Muscle of leg (tissue), 11 donors: Measurements from ENCODE around the gene WIPF1. TPM values are rescaled to one million over a fixed set of nuclear protein-coding genes. Genes with fewer than 3 reads are reported as not detected.

Experiments
- DNase-seq: peaks from one replicate; pipeline ENCODE4 v3.0.0; 2013
- H3K27ac ChIP-seq: one replicate; pipeline ENCODE4 v1.5.1; 2013; ENCODE audit warnings: mild to moderate bottlenecking, low read length, control low read depth
- H3K27me3 ChIP-seq: one replicate; pipeline ENCODE4 v1.6.1; 2013; ENCODE audit warnings: low read length; ENCODE audit not compliant: control insufficient read depth, insufficient read depth
- H3K36me3 ChIP-seq: one replicate; pipeline ENCODE4 v1.6.1; 2013; ENCODE audit warnings: low read length; ENCODE audit not compliant: control insufficient read depth, insufficient read depth
- H3K4me1 ChIP-seq: one replicate; pipeline ENCODE4 v1.6.1; 2013; ENCODE audit warnings: low read length; ENCODE audit not compliant: control insufficient read depth, insufficient read depth
- H3K4me3 ChIP-seq: one replicate; pipeline ENCODE4 v1.5.1; 2013; ENCODE audit warnings: low read length, control low read depth
- H3K9me3 ChIP-seq: replicated peaks from 2 replicates; pipeline ENCODE4 v1.6.1; 2013; ENCODE audit warnings: low read depth, low read length; ENCODE audit not compliant: control insufficient read depth
- WGBS: methylation state at CpG from one replicate; pipeline ENCODE4 v1.1.5; 2013; ENCODE audit warnings: missing lambda C conversion rate; ENCODE audit not compliant: insufficient coverage; 5-methylcytosine and 5-hydroxymethylcytosine counted together
- polyA plus RNA-seq, 8 donors: library from polyadenylated mRNA; unstranded; fragments of 120-200 nt; gene quantifications; one replicate each; pipeline versions ENCODE4 v1.2.1 to v1.2.3, GENCODE V29; 2013; ENCODE audit warnings: inconsistent platforms in 1 of 8, low replicate concordance in 1 of 8; ENCODE audit not compliant: insufficient read length in 8 of 8, insufficient read depth in 1 of 8
- total RNA-seq: library from RNA; stranded (reverse); fragments of 120-200 nt; gene quantifications from one replicate; pipeline ENCODE4 v1.2.4, GENCODE V29; 2013

Gene WIPF1
- total and polyA plus RNA-seq, 9 donors, result 18.7 to 52.7 (median 39.6) TPM

DNA sequence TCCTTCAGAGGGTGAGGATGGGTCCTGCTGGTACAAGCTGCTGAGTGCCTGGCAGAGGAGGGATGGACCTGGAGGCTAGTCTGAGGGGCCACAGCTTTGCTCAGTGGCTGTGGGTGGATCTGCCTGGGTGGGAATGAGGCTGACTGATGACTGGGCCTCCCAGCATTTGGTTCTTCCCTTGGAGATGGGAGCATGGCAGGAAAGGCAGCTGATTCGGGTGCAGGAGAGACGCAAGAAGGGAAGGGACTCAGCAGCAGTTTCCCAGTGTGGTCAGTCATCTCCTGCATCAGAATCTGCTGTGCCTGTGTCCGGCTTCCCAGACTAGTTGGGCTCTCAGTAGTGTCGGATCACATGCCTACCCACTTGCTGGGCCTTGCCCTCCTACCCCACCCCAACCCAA is 7.3 kb downstream of the WIPF1 start:
- Histone ChIP-seq H3K27ac (peak overlapping the region; percentile 10), H3K4me1 (peaks cover 32% of the 10 kb centered on the region), H3K9me3 (no peaks in the 10 kb centered on the region), H3K36me3 (no peaks in the 10 kb centered on the region), H3K4me3 (no peak overlapping the region), H3K27me3 (no peaks in the 10 kb centered on the region)
- DNase-seq, result no peak
- WGBS, result 83% methylated on average over 3 of the region's 4 CpGs

DNA sequence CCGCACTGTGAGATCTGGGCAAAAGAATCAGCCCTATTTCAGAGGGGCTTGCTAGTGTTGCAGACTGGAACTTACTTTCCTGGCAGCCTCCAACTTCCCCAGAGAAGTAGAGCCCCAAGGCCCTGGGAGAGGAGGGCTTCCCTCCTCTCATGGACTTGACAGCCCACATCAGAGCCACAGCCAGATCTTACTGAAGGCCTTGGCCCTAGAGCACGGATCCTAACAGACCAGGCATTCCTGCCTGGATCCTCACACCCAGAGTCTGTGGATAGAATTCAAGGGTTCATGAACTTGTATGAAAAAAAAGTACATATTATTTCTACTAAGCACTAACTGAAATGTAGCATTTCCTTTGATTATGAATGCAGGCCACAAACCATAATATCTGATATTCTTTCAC is 8.3 kb downstream of the WIPF1 start:
- WGBS, result no CpG with 5 or more reads among the region's 2 CpGs
- H3K4me1 ChIP-seq, result peaks cover 32% of the 10 kb centered on the region
- DNase-seq, result no peak

DNA sequence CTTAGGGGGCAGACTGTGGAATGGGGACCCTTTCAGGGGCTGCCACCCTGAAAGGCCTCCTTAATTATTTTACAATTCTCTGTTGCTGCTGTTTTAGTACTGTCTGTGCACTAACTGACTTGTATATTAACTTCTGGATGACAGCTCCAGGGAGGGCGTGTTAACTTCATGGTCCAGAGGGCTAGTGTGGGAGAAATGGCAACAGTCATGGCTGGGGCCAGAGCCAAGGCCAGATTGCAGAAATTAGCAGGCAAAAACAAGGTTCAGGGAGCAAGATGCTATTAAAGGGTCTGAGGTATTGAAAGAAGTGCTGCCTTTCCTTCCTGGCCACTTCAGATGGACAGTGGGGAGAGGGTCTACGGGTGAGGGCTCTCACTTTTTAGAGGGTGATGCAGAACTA is 9.1 kb downstream of the WIPF1 start:
- H3K4me3 ChIP-seq, result no peak overlapping the region
- H3K4me1 ChIP-seq, result peaks cover 28% of the 10 kb centered on the region
- no peaks in the 10 kb centered on the region for H3K27me3 ChIP-seq
- H3K36me3 ChIP-seq, result peaks cover 6% of the 10 kb centered on the region
- H3K27ac ChIP-seq, result no peak overlapping the region
- no peak for DNase-seq
- no peaks in the 10 kb centered on the region for H3K9me3 ChIP-seq
- 87% methylated on average over 1 of the region's 2 CpGs for WGBS

More for the DNA sequence above, 8.3 kb downstream of the WIPF1 start:
- no peaks in the 10 kb centered on the region for H3K27me3 ChIP-seq
- peaks cover 4% of the 10 kb centered on the region for H3K36me3 ChIP-seq
- H3K27ac ChIP-seq, result peak overlapping the region; percentile 15
- no peak overlapping the region for H3K4me3 ChIP-seq
- H3K9me3 ChIP-seq, result no peaks in the 10 kb centered on the region

DNA sequence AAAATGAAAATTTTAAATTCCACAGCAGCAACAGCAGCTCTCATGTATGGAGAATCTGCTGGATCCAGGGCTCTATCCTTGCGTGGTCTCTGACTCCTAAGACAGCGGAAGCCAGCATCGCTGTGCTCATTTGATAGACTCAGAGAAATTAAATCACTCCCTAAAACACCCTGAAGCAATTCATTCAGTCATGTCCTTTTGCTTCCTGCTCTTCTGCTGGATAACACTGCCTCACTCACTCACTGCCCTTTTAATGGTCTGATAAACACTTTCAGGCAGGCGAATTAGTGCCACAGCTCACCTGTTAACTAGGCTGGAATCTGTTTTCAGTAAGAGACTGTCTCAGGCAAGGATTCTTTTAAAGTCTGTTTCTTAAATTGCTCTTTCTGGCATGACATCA is 10.0 kb downstream of the WIPF1 start:
- peak; percentile 84 for DNase-seq
- H3K36me3 ChIP-seq, result peaks cover 11% of the 10 kb centered on the region
- H3K9me3 ChIP-seq, result no peaks in the 10 kb centered on the region
- no peaks in the 10 kb centered on the region for H3K27me3 ChIP-seq
- peak overlapping the region; percentile 3 for H3K27ac ChIP-seq
- 90% methylated on average over 2 of the region's 4 CpGs for WGBS
- H3K4me3 ChIP-seq, result no peak overlapping the region
- H3K4me1 ChIP-seq, result peaks cover 28% of the 10 kb centered on the region

DNA sequence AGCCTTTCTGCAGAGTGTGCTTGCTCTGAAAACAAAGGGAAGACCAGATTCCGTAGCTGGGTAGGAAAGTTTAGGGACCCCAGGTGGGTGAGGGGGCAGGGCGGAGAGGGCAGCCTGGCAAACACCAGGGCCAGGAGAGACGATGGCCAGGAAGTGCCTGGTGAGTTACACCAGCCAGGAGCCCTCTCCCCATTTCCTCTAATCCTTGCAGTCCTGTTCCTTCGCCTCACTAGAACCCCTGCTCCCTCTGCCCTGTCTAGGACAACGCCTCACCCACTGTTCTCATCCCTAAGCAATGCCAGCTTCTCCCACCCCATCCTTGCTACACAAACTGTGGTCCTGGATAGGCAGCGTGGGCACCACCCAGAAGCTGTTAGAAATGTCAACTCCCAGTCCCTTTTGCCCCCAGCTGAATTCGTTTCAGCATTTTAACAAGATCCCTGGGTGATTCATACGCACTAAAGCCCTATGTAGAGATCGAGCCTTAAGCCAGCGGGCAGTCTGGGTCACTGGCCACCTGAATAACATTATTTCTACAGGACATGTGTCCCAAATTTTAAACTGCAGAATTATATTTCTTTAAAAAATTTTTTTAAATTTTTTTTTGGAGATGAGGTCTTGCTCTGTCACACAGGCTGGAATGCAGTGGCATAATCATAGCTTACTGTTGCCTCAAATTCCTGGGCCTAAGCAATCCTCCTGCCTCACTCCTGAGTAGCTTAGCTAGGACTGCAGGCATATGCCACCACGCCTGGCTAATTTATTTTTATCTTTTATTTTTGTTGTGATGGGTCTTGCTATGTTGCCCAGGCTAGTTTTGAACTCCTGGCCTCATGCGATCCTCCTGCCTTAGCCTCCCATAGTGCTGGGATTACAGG is 10.9 kb downstream of the WIPF1 start:
- Histone ChIP-seq H3K36me3 (peaks cover 17% of the 10 kb centered on the region), H3K9me3 (no peaks in the 10 kb centered on the region), H3K27me3 (no peaks in the 10 kb centered on the region), H3K4me1 (peaks cover 27% of the 10 kb centered on the region), H3K4me3 (no peak overlapping the region), H3K27ac (no peak overlapping the region)
- no peak for DNase-seq
- 76% methylated on average over 7 of the region's 12 CpGs for WGBS

DNA sequence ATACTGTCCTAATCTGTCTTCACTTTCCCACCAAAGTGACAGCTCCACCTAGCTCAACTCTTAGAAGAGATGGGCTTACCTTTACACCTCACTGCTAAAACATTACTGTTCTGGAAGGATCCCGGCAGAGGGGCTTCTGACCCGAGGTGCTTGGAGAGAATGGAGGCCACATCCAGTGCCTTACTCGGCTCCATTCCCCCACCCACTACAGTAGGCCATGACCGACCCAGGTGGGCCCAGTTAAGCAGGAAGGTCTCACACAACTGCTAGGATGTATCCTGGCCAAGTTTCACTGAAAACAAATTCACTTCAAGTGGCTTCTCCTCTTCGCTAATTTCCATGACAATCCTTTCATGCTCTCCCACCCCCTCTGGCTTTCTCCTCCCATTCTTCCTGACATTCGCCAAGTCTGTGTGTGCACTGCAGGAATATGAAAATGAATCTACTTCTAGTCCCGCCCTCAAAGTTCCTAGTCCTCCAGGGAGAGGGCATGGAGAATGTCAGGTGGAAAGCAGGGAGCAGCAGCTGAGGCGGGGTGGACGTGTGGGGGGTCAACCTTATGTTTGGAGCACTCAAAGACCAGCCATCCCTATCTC is 11.8 kb downstream of the WIPF1 start:
- Histone ChIP-seq H3K4me3 (no peak overlapping the region), H3K9me3 (no peaks in the 10 kb centered on the region), H3K36me3 (peaks cover 22% of the 10 kb centered on the region), H3K27ac (peak overlapping the region; percentile 15), H3K4me1 (peaks cover 24% of the 10 kb centered on the region), H3K27me3 (no peaks in the 10 kb centered on the region)
- WGBS, result 52% methylated on average over 3 of the region's 9 CpGs
- DNase-seq, result no peak

DNA sequence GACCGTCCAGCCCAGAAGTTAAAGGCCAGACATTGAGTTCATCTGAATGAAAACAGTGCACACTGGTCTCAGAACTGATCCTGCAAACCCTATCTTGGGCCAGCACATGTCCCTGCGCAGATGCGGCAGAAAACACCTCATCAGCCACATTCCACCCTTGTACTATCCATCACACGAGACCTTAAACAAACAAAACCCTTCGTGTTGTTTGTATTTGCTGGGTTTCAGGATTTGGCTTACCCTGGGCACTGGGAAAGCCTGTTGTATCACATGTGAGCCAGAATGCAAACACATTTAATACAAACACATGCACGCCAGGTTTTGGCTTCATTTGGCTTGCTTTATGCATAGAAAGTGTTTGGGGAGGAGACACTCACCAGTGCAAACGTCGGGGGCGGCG is 12.5 kb downstream of the WIPF1 start:
- DNase-seq, result no peak
- Histone ChIP-seq H3K9me3 (no peaks in the 10 kb centered on the region), H3K27me3 (no peaks in the 10 kb centered on the region), H3K27ac (no peak overlapping the region), H3K36me3 (peaks cover 23% of the 10 kb centered on the region), H3K4me1 (peaks cover 22% of the 10 kb centered on the region), H3K4me3 (no peak overlapping the region)
- WGBS, result 32% methylated on average over 5 of the region's 10 CpGs

DNA sequence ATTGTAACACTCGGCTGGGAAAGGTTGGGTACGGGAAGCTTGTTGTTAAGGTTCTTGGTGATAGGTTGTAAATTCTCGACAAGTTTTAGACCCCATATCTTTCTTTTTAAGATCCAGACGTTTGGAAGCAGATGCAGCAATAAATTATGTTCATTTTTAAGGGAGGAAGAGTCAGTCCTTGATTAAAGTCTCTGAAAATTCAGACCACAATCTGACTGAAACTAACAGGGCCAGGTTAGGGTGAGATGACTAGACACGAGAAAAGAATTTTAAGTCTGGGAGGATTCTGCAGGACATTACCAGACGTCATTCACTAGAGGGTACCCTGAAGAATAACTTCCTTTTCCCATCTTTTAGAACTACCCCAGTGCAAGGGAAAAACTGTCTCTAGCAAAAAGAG is 16.1 kb downstream of the WIPF1 start:
- no peaks in the 10 kb centered on the region for H3K27me3 ChIP-seq
- peaks cover 29% of the 10 kb centered on the region for H3K36me3 ChIP-seq
- H3K4me3 ChIP-seq, result no peak overlapping the region
- peaks cover 15% of the 10 kb centered on the region for H3K4me1 ChIP-seq
- H3K27ac ChIP-seq, result peak overlapping the region; percentile 45
- no CpG with 5 or more reads among the region's 6 CpGs for WGBS
- H3K9me3 ChIP-seq, result no peaks in the 10 kb centered on the region
- no peak for DNase-seq

DNA sequence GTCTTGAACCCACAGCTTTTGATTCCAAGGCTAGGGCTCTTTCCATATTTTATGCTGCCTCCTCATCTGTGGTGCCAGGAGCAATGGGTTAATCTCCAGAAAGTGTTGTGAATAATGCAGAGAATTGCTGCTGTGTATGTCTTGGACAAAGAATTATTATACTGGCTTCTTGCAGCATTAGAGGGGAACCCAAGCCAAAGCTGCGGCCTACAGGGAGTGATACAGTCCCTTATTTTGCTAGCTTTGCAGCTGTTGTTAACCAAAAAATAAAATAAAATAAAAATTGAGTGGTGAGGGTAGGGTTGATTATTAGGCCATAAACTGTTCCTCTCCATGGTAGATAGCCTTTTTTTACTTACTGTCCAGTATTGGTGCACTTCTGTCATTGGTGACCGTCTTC is 16.7 kb downstream of the WIPF1 start:
- Histone ChIP-seq H3K9me3 (no peaks in the 10 kb centered on the region), H3K27me3 (no peaks in the 10 kb centered on the region), H3K4me1 (peaks cover 12% of the 10 kb centered on the region), H3K27ac (peak overlapping the region; percentile 45), H3K4me3 (no peak overlapping the region), H3K36me3 (peaks cover 30% of the 10 kb centered on the region)
- no CpG with 5 or more reads among the region's 2 CpGs for WGBS
- peak; percentile 89 for DNase-seq

DNA sequence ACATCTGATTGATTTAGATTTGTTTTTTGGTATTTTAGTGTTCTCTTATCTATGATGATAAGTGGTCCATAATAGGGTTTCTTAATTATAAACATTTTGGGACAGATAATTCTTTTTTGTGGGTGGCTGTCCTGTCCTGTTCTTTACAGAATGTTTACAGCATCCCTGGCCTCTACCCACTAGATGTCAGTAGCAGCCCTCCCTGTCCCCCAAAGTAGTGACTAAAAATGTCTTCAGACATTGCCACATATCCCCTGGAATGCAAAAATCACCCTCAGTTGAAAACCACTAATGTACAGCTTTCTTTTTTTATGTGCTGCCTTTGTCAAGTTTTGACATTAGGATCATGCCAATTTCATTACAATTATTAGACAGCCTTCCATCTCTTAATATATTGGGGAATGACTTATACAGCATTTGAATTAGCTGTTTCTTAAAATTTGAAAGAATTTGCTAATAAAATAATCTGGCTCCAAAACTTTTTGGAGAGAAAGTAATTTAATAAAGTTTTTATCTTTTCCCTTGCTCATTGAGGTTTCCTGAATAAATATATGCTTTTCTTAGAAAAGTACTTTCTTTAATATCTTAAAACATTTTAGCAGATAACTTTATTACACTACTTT is 19.5 kb downstream of the WIPF1 start:
- peak; percentile 73 for DNase-seq
- Histone ChIP-seq H3K4me3 (no peak overlapping the region), H3K27ac (no peak overlapping the region), H3K27me3 (no peaks in the 10 kb centered on the region), H3K9me3 (no peaks in the 10 kb centered on the region), H3K4me1 (peaks cover 7% of the 10 kb centered on the region), H3K36me3 (peaks cover 35% of the 10 kb centered on the region)
